ENCODE data around the gene MDFI.

DNA sequence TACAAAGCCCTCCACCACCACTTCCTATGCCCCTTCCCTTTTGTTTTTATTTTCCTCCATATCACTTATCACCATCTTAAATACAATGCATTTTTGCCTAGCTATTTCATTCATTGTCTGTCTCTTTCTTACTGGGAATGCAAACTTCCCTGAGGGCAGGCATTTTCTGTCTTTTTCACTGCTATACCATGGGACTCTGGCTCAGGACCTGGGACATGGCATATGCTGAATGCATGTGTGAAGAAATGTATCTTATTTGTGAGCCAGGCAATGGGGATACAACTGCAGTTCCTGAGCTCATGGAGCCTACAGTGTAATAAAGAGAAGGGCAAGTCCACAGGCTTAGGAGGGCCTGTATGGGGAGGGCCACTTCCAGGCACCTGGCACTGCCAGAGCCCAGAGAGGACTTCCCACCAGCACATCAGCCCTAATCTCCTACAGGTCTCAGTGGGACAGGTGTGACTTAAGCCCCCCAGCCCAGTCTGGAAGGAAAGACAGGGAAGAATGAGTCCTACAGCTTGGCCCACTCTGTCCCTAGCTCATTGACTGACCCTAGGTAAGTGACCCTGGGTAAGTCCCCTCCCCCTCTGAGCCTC lies 53.9 kb downstream of the MDFI start:
- TF ChIP-seq, protein P1, sequence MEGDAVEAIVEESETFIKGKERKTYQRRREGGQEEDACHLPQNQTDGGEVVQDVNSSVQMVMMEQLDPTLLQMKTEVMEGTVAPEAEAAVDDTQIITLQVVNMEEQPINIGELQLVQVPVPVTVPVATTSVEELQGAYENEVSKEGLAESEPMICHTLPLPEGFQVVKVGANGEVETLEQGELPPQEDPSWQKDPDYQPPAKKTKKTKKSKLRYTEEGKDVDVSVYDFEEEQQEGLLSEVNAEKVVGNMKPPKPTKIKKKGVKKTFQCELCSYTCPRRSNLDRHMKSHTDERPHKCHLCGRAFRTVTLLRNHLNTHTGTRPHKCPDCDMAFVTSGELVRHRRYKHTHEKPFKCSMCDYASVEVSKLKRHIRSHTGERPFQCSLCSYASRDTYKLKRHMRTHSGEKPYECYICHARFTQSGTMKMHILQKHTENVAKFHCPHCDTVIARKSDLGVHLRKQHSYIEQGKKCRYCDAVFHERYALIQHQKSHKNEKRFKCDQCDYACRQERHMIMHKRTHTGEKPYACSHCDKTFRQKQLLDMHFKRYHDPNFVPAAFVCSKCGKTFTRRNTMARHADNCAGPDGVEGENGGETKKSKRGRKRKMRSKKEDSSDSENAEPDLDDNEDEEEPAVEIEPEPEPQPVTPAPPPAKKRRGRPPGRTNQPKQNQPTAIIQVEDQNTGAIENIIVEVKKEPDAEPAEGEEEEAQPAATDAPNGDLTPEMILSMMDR (IDR thresholded peaks at IDR 0.05): no peak
- TF ChIP-seq POLR2A (IDR thresholded peaks at IDR 0.05): no peak
